Activated T-helper 9 cell treated with anti-CD3 and anti-CD28 coated beads, Interleukin-2, amount 50 U/mL, for 16 hours (primary cell): ENCODE data around the gene VAMP8.
A peak's percentile ranks its signal among the peaks of the same experiment; 100 is the strongest.
"Not testable (repeated sequence)": the region's sequence is repeated elsewhere in the genome, so short reads cannot be mapped to it uniquely, and the experiment has no call there.

ENCODE experiments used
- DNase-seq: peaks from one replicate; pipeline ENCODE4 v3.0.0-alpha.2; 2020; ENCODE audit warnings: low read depth

Gene VAMP8

DNA sequence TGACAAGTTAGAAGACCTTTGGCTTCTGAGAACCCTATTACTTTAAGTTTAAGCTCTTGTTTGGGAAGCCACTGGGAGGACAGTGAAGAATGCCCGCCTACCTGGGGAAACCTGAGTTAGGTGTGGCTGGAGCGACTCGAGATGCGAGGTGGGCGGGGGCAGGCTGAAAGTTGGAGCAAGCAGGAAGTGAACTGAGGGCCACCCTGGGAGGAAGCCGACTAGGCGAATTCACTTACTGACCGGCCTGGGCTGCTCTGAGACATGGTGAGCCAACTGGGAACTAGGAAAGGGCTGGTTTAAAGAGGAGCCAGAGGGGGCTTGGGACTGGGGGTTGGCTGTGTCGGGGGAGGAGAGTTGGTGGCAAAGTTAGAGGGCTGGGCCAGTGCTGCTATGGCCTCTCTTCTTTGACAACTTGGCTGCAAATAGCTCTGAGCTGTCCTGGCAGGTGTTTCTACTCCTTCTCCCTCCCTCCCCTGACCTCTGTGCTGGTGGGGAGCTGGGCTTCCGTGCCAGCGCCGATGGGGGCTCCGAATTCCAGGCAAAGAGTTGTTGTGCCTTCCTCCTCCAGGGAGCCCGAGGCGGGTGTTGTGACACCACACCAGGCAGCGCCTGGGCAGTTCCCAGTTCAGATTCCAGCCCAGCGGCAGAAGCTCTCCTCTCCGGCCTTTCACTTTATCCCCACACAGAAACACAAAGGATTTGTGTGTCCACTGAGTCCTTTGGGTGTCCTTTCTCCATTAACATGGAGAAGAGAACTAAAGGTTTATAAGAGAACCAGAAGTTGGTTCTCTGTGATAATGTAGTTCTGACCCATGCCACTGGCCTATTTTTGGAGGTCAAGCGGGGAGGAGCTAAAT is at the start of gene VAMP8:
Gene VAMP8 (plus strand): TSS at position 201 of the 857 bp plus-strand sequence. CDS start 61 bp downstream, at position 262.
- DNase-seq: peak; percentile 51

GRCh38 chr2:85527787-85528186 is 49.6 kb upstream of the VAMP8 start:
- DNase-seq: no peak

DNA sequence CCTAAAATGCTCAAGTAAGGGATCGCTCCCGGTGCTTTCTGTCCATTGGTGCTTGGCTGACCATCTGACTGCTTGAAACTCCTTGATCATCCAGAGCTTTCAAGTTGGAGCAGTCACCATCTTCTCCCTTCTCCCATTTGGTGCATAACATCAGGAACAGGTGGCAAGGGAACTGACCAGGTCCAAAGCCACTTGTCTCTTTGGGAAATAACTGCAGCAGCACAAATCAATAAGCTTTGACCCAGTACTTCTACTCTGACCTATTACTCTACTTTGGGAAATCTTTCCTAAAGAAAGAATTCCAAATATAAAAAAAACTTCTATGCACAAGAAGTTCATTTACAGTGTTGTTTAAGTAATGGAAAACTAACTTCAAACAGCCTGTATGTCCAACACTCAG is 49.0 kb upstream of the VAMP8 start:
- no peak for DNase-seq

DNA sequence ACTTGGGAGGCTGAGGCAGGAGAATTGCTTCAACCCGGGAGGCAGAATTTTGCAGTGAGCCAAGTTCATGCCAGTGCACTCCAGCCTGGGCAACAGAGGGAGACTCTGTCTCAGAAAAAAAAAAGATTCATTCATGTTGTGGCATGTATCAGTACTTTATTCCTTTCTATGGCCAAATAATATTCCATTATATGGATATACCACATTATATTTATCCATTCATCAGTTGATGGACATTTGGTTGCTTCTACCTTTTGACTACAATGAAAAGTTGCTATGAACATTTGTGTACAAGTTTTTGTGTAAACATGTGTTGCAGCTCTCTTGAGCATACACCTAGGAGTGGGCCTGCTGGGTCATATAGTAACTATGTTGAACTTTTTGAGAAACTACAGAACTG is 47.6 kb upstream of the VAMP8 start:
- DNase-seq: no peak

DNA sequence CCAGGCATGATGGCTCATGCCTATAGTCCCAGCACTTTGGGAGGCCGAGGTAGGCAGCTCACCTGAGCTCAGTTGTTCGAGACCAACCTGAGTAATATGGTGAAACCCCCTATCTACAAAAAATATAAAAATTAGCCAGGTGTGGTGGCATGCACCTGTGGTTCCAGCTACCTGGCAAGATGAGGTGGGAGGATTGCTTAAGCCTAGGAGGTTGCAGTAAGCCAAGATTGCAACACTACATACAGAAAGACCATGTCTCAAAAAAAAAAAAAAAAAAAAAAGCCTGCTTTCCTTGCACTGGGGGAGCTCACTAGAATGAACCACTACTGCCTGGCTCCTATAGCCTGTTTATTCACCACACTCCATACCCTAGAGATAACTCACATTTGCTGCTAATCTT is 45.8 kb upstream of the VAMP8 start:
- no peak for DNase-seq

DNA sequence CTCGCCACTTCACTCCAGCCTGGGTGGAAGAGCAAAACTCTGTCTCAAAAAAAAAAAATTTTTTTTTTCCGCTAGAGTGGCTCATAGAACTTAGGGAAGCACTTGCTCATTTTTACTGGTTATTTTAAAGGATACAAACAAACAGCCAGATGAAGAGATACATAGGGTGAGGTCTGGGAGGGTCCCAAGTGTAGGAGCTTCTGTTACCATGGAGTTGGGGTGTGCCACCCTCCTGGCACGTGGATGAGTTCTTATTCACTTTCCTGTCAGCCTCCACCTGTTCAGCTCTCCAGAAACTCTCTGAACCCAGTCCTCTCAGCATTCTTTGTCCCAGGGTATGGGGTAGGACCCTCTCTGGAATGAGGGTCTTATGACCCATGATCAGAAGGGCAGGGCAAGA is 43.3 kb upstream of the VAMP8 start:
- no peak for DNase-seq

- DNase-seq: no peak
Measured at GRCh38 chr2:85534881-85535280, 42.5 kb upstream of the VAMP8 start.

GRCh38 chr2:85536479-85536878 is 40.9 kb upstream of the VAMP8 start:
- DNase-seq: no peak

DNA sequence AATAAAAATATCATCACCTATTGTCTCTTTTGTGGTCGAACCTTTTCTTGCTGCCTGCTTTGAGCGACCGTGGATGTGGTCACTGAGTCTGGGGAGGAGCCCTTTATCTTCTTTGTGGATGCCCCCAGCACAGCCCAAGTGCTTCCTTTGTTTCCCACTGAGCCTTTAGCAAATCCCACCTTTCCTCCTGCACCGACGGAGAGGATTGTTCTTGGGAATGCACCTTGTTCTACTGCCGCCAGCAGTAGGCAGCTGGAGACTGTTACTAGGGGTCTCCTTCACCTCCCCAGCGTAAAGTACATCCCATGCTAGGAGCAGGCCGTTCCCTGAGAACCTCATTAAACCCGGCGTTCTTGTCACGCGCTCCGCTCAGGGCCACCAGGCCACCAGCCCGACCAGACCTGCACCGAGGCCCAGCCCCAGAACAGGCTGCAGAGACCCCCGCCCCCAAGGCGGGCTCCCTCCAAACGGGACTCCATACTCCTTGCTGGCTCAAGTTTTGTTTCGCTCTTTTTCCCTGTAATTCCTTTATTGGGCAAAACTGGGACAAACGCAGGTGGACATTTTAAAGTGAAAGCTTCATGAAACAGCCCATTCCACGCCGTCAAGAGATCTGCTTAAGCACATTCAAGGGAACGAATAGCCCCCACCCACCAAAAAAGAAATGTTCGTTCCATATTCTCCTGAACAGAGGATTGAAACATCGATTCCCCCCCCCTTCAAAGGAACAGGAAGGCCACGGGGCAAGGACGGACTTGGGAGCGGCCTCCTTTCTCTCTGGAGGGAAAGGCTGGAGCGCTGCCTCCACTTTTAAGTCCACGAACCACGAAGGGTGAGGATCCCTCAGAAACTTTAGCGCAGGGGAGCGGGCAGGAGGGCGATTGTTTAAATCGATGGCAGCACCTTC is 39.5 kb upstream of the VAMP8 start:
- peak; percentile 20 for DNase-seq

GRCh38 chr2:85538507-85539360 is 38.7 kb upstream of the VAMP8 start, which contains the start of gene MAT2A:
TSS of gene MAT2A (plus strand) at chr2:85539168. CDS start at chr2:85539288, 120 bp downstream.
- DNase-seq: peak; percentile 85

DNA sequence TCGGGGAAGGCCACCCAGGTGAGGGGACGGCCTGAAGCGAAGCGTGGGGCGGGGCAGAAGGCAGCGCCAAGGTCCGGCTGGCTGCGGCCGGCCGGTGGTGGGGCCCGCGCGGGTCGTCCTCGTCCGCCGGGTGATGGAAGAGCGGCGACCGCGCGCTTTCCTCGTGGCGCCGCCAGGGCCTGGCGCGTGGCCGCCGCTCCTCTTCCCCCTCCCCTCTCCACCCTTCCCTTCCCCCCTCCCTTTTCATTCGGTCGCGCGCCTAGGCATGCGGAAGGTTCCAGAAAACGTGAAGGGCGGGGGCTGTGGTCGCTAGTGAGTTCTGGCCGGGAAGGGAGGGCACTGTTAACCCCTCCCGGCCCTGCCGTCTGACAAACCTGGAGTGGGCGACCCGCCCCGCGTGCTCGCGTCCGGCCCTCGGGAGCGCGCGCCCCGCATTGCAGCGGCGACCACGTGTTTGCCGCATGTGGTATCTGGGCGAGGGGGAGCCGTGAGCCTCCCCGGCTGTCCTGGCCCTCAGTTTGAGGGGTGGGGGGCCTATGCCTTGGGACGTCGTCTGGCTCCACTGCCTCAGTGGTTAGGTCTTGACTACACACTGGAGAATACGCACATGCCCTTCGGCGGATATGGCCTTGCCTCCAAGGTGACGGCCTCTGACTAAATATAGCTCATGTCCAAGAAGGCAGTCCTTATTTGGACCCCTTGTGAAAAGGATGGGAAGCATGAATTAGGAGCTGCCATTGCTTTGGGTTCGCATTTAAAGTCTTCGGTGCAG is 37.8 kb upstream of the VAMP8 start:
- peak; percentile 69 for DNase-seq

DNA sequence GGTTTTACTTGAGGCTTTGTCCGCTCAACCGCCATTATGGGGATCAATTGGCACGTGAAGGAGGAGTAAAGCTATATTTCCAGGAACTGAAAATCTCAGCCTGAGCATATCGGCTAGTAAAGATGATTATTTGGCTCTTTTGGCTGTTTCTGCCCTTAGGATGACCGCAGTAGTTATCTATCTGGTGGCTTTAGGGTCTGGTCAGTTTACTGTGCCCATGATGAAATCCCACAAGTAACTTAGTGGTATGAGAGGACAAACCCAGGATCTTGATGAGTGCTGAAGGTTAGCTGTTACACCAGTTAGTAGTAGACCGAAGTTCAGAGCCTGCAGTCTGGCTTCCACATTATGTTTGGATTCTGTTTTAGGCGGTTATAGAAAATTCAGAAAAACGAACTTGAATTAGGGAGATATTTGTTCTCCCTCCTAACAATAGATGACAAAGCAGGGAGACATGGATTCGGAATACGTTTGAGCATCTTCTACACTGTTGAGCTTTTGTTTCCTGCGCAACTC is 37.2 kb upstream of the VAMP8 start:
- no peak for DNase-seq

- DNase-seq: no peak
Measured at GRCh38 chr2:85541262-85541661, 36.1 kb upstream of the VAMP8 start.

GRCh38 chr2:85541753-85542457 is 35.5 kb upstream of the VAMP8 start:
- DNase-seq: no peak

- no peak for DNase-seq
Measured at GRCh38 chr2:85542777-85543176, 34.6 kb upstream of the VAMP8 start.

GRCh38 chr2:85544254-85544691 is 33.1 kb upstream of the VAMP8 start:
- not testable (repeated sequence) for DNase-seq

DNA sequence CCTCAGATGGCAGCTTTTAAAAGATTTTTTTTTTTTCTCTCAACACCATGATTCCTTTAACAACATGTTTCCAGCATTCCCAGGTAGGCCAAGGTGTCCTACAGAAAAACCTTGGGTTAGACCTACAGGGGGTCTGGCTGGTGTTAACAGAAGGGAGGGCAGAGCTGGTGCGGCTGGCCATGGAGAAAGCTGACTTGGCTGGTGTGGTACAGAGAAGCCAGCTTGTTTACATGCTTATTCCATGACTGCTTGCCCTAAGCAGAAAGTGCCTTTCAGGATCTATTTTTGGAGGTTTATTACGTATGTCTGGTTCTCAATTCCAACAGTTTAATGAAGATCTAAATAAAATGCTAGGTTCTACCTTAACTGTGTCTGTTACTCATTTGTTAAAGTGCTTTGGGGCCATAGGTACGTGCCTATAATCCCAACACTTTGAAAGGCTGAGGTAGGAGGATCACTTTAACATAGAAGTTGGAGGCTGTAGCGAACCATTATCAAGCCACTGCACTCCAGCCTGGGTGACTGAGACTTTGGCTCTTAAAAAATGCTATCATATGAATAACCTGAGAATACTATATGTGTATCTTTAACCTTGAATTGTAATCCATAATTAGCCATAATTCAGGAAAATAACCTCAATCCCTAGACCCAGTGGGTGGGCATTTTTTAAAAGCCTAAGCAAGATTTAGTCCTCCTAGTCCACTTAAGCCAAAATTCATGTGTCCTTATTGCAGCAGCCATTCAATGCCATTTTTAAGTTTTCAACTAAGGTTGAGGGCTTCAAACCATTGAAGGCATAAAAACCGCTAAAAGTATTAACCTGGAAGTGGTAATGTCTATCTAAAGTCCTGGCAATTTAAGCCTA is 32.2 kb upstream of the VAMP8 start:
- not testable (repeated sequence) for DNase-seq

GRCh38 chr2:85545780-85546240 is 31.6 kb upstream of the VAMP8 start:
- no peak for DNase-seq
